Measurements from ENCODE around the gene TASP1.
A peak's percentile ranks its signal among the peaks of the same experiment; 100 is the strongest.
"Not testable (repeated sequence)": the region's sequence is repeated elsewhere in the genome, so short reads cannot be mapped to it uniquely, and the experiment has no call there.

TASP1 gene

DNA sequence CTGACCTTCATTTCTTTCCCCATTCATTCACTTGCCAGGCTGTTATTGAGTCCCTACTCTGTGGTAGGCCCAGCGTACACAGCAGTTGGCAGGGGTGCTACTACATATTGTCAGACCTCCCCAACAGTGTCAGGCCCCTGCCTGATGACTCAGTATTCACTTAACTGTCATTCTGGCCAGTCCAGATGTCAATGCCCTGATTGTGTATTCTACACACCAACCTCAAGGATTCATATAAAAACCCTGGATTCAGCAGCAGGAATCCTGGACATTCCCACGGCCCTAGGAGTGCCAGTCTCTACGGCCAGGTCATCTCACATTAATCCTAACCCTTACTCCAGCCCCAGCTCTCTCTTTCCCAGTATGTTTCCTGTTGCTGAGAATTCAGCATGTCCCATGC is 151.5 kb downstream of the TASP1 start:
- Histone ChIP-seq H3K27ac (ENCODE audit: low read length) (peak overlapping the region; percentile 27), H3K79me2 (ENCODE audit: insufficient read depth, low read length) (peaks cover 94% of the 10 kb centered on the region), H3K9me3 (ENCODE audit: insufficient read depth, low read length, severe bottlenecking) (no peaks in the 10 kb centered on the region), H2AFZ (ENCODE audit: low read depth, low read length) (no peak overlapping the region), H3K4me3 (ENCODE audit: low read depth in 1 of 2, low read length in 2 of 2) (no peak overlapping the region), H3K27me3 (ENCODE audit: insufficient read depth, low read length, poor library complexity) (no peaks in the 10 kb centered on the region), H3K4me2 (ENCODE audit: insufficient read depth, low read length) (no peak overlapping the region), H3K4me1 (ENCODE audit: insufficient read depth, low read length) (peaks cover 7% of the 10 kb centered on the region; the same call in 1 of the 2 replicates), H3K36me3 (ENCODE audit: insufficient read depth, low read length) (peaks cover 82% of the 10 kb centered on the region), H3K9ac (ENCODE audit: low read depth, low read length) (no peak overlapping the region), H4K20me1 (ENCODE audit: insufficient read depth, low read length) (peaks cover 3% of the 10 kb centered on the region; the same call in 1 of the 2 replicates)
- TF ChIP-seq, protein P1, sequence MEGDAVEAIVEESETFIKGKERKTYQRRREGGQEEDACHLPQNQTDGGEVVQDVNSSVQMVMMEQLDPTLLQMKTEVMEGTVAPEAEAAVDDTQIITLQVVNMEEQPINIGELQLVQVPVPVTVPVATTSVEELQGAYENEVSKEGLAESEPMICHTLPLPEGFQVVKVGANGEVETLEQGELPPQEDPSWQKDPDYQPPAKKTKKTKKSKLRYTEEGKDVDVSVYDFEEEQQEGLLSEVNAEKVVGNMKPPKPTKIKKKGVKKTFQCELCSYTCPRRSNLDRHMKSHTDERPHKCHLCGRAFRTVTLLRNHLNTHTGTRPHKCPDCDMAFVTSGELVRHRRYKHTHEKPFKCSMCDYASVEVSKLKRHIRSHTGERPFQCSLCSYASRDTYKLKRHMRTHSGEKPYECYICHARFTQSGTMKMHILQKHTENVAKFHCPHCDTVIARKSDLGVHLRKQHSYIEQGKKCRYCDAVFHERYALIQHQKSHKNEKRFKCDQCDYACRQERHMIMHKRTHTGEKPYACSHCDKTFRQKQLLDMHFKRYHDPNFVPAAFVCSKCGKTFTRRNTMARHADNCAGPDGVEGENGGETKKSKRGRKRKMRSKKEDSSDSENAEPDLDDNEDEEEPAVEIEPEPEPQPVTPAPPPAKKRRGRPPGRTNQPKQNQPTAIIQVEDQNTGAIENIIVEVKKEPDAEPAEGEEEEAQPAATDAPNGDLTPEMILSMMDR (IDR thresholded peaks at IDR 0.05; ENCODE audit: borderline replicate concordance, extremely low read depth, low read length, poor library complexity, severe bottlenecking) = no peak
- no peak for TF ChIP-seq EZH2 (IDR thresholded peaks at IDR 0.05; ENCODE audit: borderline replicate concordance, low read depth, low read length, severe bottlenecking)
- peak; percentile 34; the same call in 1 of the 3 replicates for ATAC-seq (ENCODE audit: insufficient read depth, low read depth)
- no peak for DNase-seq

DNA sequence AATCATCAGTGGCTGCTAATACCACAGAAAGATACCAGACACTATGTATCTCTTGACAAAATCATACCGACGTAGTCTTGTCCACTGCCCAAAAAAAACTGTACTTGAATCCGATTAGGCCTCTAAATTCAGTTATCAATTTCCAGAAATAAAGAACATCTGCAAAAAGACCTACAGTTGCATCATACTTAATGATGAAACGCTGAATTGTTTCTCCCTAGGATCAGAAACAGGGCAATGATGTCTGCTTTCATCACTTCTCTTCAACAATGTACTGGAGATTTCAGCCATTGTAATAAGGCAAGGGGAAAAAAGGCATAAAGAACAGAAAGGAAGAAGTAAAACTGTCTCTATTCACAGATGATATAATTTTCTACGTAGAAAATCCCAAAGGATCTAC is 152.0 kb downstream of the TASP1 start:
- Histone ChIP-seq H3K4me1 (ENCODE audit: insufficient read depth, low read length) (peaks cover 7% of the 10 kb centered on the region; the same call in 1 of the 2 replicates), H3K4me2 (ENCODE audit: insufficient read depth, low read length) (no peak overlapping the region), H3K9me3 (ENCODE audit: insufficient read depth, low read length, severe bottlenecking) (no peaks in the 10 kb centered on the region), H2AFZ (ENCODE audit: low read depth, low read length) (no peak overlapping the region), H3K36me3 (ENCODE audit: insufficient read depth, low read length) (peaks cover 82% of the 10 kb centered on the region), H4K20me1 (ENCODE audit: insufficient read depth, low read length) (peaks cover 3% of the 10 kb centered on the region; the same call in 1 of the 2 replicates), H3K27ac (ENCODE audit: low read length) (no peak overlapping the region; the same call in 1 of the 2 replicates), H3K79me2 (ENCODE audit: insufficient read depth, low read length) (peaks cover 90% of the 10 kb centered on the region), H3K4me3 (ENCODE audit: low read depth in 1 of 2, low read length in 2 of 2) (no peak overlapping the region), H3K27me3 (ENCODE audit: insufficient read depth, low read length, poor library complexity) (no peaks in the 10 kb centered on the region), H3K9ac (ENCODE audit: low read depth, low read length) (no peak overlapping the region)
- TF ChIP-seq EZH2 (IDR thresholded peaks at IDR 0.05; ENCODE audit: borderline replicate concordance, low read depth, low read length, severe bottlenecking) = no peak
- TF ChIP-seq, protein P1 (IDR thresholded peaks at IDR 0.05; ENCODE audit: borderline replicate concordance, extremely low read depth, low read length, poor library complexity, severe bottlenecking) = no peak
- DNase-seq (no peak), ATAC-seq (ENCODE audit: insufficient read depth, low read depth) (no peak)

DNA sequence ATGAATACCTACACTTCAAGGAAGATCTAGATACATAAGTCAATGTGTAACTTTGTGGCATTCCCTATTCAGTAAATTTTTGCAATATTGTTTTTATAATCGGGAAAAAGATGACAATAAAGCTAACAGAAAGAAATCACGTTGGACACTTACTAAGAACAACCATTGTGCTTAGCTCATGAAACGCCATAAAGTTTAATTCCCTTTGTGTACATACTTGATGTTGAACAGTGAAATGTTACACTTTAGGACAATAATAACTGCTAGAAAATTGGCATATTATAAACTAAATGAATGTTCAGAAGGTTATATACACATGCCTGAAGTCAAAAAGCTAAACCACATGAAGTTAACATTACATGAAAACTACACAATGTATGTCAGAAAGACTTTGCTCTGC is 153.2 kb downstream of the TASP1 start:
- Histone ChIP-seq H3K27ac (ENCODE audit: low read length) (no peak overlapping the region; the same call in 1 of the 2 replicates), H3K4me1 (ENCODE audit: insufficient read depth, low read length) (peaks cover 7% of the 10 kb centered on the region; the same call in 1 of the 2 replicates), H3K9me3 (ENCODE audit: insufficient read depth, low read length, severe bottlenecking) (no peaks in the 10 kb centered on the region), H2AFZ (ENCODE audit: low read depth, low read length) (no peak overlapping the region), H4K20me1 (ENCODE audit: insufficient read depth, low read length) (peaks cover 3% of the 10 kb centered on the region; the same call in 1 of the 2 replicates), H3K79me2 (ENCODE audit: insufficient read depth, low read length) (peaks cover 88% of the 10 kb centered on the region), H3K4me2 (ENCODE audit: insufficient read depth, low read length) (no peak overlapping the region), H3K27me3 (ENCODE audit: insufficient read depth, low read length, poor library complexity) (no peaks in the 10 kb centered on the region), H3K9ac (ENCODE audit: low read depth, low read length) (no peak overlapping the region), H3K36me3 (ENCODE audit: insufficient read depth, low read length) (peaks cover 83% of the 10 kb centered on the region), H3K4me3 (ENCODE audit: low read depth in 1 of 2, low read length in 2 of 2) (no peak overlapping the region)
- DNase-seq = no peak
- TF ChIP-seq EZH2 (IDR thresholded peaks at IDR 0.05; ENCODE audit: borderline replicate concordance, low read depth, low read length, severe bottlenecking) = no peak
- TF ChIP-seq, protein P1 (IDR thresholded peaks at IDR 0.05; ENCODE audit: borderline replicate concordance, extremely low read depth, low read length, poor library complexity, severe bottlenecking) = no peak
- ATAC-seq (ENCODE audit: insufficient read depth, low read depth) = no peak

DNA sequence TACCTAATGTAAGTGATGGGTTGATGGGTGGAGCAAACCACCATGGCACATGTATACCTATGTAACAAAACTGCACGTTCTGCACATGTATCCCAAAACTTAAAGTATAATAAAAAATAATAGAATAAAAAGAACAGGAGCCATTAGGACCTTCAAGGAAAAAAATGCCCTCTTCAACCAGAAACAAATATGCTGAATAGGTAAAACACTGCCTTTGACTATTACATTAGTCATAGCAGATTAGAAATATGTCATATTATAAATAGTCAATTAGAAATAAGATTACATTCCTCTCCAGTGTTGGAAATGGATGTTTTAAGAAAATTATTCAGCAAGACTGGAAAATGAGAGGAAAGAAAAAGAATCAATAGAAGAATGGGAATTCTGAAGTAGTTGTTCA is 153.7 kb downstream of the TASP1 start:
- H2AFZ ChIP-seq (ENCODE audit: low read depth, low read length); H3K9me3 ChIP-seq (ENCODE audit: insufficient read depth, low read length, severe bottlenecking); ATAC-seq (ENCODE audit: insufficient read depth, low read depth); DNase-seq; H3K4me2 ChIP-seq (ENCODE audit: insufficient read depth, low read length); H3K9ac ChIP-seq (ENCODE audit: low read depth, low read length); H3K4me3 ChIP-seq (ENCODE audit: low read depth in 1 of 2, low read length in 2 of 2); H3K27me3 ChIP-seq (ENCODE audit: insufficient read depth, low read length, poor library complexity); H3K27ac ChIP-seq (ENCODE audit: low read length); H4K20me1 ChIP-seq (ENCODE audit: insufficient read depth, low read length); H3K4me1 ChIP-seq (ENCODE audit: insufficient read depth, low read length): not testable (repeated sequence)
- Histone ChIP-seq H3K79me2 (ENCODE audit: insufficient read depth, low read length) (peaks cover 86% of the 10 kb centered on the region), H3K36me3 (ENCODE audit: insufficient read depth, low read length) (peaks cover 87% of the 10 kb centered on the region)

DNA sequence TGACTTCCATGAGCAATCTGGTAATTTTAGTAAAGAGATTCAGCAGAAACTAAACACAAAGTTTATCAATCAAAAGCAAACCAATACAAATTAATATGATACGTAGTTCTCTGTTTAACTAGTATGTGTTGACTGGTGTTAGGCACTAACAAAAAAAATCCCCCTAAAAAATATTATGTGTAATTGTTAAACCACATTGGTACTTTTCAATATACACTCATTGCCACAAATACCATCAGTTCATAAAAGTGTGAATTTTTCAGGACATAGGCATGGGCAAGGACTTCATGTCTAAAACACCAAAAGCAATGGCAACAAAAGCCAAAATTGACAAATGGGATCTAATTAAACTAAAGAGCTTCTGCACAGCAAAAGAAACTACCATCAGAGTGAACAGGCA is 155.3 kb downstream of the TASP1 start:
- not testable (repeated sequence) for H2AFZ ChIP-seq (ENCODE audit: low read depth, low read length); DNase-seq; H3K9me3 ChIP-seq (ENCODE audit: insufficient read depth, low read length, severe bottlenecking); H3K4me2 ChIP-seq (ENCODE audit: insufficient read depth, low read length); ATAC-seq (ENCODE audit: insufficient read depth, low read depth); H3K27me3 ChIP-seq (ENCODE audit: insufficient read depth, low read length, poor library complexity); H3K4me3 ChIP-seq (ENCODE audit: low read depth in 1 of 2, low read length in 2 of 2); H3K27ac ChIP-seq (ENCODE audit: low read length); H4K20me1 ChIP-seq (ENCODE audit: insufficient read depth, low read length); H3K4me1 ChIP-seq (ENCODE audit: insufficient read depth, low read length); H3K9ac ChIP-seq (ENCODE audit: low read depth, low read length)
- H3K79me2 ChIP-seq (ENCODE audit: insufficient read depth, low read length) = peaks cover 71% of the 10 kb centered on the region
- peaks cover 94% of the 10 kb centered on the region for H3K36me3 ChIP-seq (ENCODE audit: insufficient read depth, low read length)

All from DND-41 (cell line).